GM13977 (cell line): ENCODE data around the gene OR5AP2.
"Not testable (repeated sequence)": the region's sequence is repeated elsewhere in the genome, so short reads cannot be mapped to it uniquely, and the experiment has no call there.

ENCODE experiments used
- DNase-seq: peaks from one replicate; pipeline ENCODE4 v3.0.0; 2012; ENCODE audit warnings: low spot score
- in situ Hi-C: fragments of 300-500 bp; cut with MboI; formaldehyde crosslinking; loops from one replicate; pipeline ENCODE4 v1.12.0; 2022; ENCODE audit warnings: low sequenced_read_pairs, low pct_unique_long_range_greater_than_20kb, mixed read lengths, inconsistent platforms; ENCODE audit not compliant: unreplicated experiment
- TF ChIP-seq, protein P1 (sequence below): IDR thresholded peaks from 2 replicates; pipeline ENCODE4 v1.5.1; 2012; ENCODE audit warnings: mild to moderate bottlenecking, control low read depth; ENCODE audit not compliant: insufficient read depth; ENCODE audit errors: extremely low read depth, missing control alignments

OR5AP2 gene

DNA sequence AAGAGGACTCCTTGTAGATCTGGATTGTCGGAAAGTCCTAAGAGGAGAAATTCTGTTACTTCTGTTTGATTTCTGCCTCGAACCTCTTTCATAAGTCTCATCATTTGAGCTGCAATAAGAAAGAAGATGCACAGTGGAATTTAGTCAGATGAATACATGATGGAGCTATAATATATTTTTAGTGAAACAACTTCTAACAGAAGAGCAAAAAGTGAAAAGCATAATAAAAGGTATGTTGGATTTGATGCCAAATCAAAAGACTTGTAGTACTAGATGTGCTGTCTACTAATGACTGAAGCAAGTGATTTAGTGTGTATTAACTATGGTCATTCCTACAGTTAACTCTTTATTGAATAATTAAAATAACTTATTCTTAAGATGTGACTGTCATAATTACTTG lies at the start of gene OR5AP2:
TSS of gene OR5AP2 (minus strand) at position 101 of the 400 bp plus-strand sequence. CDS start at position 101, 0 bp downstream.
- no peak for DNase-seq
- in situ Hi-C loops, result no loop called here

DNA sequence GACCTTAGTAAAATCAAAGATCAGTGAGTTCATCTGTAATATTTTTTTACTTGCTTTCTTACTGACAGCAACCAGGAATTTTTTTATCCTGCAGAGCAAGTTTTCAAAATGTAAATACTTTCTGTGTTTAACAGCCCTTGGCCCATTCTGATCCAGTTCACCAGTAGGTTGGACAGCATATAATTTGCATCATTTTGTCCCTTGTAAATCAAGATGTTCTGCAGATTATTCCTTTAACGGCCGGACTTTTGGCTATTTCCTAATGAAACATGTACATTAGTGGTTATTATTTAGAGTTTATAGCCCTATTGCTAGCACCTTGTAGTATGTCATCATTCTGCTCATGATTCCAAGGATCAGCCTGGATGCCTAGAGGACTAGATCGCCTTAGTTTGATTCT lies 48.9 kb upstream of the OR5AP2 start:
- in situ Hi-C loops, result loop anchor here (25.0 kb wide), 1 partner anchor 96 kb away; no protein-coding TSS in a partner anchor

More for the DNA sequence above, at the start of gene OR5AP2:
- TF ChIP-seq, protein P1, sequence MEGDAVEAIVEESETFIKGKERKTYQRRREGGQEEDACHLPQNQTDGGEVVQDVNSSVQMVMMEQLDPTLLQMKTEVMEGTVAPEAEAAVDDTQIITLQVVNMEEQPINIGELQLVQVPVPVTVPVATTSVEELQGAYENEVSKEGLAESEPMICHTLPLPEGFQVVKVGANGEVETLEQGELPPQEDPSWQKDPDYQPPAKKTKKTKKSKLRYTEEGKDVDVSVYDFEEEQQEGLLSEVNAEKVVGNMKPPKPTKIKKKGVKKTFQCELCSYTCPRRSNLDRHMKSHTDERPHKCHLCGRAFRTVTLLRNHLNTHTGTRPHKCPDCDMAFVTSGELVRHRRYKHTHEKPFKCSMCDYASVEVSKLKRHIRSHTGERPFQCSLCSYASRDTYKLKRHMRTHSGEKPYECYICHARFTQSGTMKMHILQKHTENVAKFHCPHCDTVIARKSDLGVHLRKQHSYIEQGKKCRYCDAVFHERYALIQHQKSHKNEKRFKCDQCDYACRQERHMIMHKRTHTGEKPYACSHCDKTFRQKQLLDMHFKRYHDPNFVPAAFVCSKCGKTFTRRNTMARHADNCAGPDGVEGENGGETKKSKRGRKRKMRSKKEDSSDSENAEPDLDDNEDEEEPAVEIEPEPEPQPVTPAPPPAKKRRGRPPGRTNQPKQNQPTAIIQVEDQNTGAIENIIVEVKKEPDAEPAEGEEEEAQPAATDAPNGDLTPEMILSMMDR, result no peak

DNA sequence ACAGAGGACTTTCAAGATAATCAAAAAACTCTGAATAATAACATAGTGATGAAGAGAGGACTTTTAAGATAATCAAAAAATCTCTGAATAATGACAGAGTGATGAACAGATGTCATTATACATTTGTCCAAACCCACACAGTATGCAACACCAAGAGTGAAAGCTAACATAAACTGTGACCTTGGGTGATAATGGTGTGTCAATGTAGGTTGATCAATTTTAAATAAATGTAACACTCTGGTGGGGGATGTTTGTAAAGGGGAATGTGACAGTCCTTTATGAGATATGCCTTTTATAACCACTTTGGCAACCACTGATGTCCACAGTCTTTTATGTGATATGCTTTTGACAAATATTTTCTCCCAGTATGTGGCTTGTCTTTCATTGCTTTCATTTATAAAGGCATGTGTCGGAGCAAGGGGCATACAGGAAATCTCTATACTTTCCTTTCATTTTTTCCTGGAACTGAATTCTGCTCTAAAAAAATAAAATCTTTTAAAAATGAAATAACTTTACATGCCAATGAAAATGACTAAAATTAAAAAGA lies 46.4 kb upstream of the OR5AP2 start:
- no peak for DNase-seq
- TF ChIP-seq, protein P1, result no peak
- in situ Hi-C loops, result loop anchor here (25.0 kb wide), 1 partner anchor 99 kb away; no protein-coding TSS in a partner anchor

More for the DNA sequence above, 48.9 kb upstream of the OR5AP2 start:
- DNase-seq, result not testable (repeated sequence)

DNA sequence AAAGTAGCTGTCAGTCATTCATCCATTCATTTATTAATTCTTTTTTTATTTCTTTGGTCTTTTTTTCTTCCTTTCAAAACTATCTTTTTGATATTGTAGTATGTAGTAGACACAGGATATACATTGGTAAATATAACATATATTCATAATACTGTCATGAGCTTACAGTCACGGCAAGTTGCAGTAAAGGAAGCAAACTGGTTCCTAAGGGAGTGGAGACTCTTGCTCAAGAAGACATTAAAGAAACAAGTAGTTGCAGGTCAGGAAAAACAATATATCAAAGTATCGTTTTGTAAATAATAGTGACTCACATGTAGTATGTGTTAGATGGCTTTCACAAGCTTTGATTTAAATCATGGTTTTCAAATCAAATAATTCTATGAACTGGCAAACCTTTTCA lies 28.7 kb upstream of the OR5AP2 start:
- TF ChIP-seq, protein P1, result no peak
- in situ Hi-C loops, result no loop called here

DNA sequence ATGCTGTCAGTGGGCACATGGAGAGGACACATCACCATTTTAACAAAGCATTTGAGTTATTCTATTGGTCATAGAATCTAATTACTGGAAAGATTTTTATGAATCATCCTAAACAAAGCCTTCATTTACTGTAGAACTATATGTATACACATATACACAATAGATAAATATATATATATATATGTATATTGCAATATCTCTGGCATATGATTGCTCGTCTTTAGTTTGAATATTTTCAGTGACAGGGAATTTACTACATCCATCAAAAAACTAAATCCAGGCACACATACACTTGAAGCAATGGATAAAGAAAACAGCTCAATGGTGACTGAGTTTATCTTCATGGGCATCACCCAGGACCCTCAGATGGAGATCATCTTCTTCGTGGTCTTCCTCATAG lies 21.1 kb upstream of the OR5AP2 start, which contains the start of gene OR5AR1:
TSS of gene OR5AR1 (plus strand) at position 301 of the 400 bp plus-strand sequence. CDS start at position 301, 0 bp downstream.
- in situ Hi-C loops, result no loop called here
- TF ChIP-seq, protein P1, result no peak

More for the DNA sequence above, 28.7 kb upstream of the OR5AP2 start:
- DNase-seq, result no peak

DNA sequence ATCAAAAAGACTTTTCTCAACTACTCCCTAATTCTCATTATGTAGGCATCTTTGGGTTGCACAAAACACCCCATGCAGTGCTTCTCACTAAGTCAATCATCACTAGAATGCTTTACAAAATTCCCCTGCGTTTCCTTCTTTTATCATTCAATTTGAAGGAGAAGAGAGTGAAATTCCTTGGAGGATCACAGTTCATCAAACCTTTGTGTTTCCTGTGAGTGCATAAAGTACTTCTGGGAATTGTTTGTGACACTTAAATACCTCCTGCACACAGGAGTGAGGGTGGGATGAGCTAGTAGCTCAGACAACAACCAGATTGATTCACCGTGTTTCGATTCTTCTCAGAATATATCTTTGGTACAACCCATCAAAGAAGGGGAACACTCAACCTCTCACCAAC lies 17.5 kb upstream of the OR5AP2 start:
- DNase-seq, result no peak
- in situ Hi-C loops, result no loop called here
- TF ChIP-seq, protein P1, result no peak

More for the DNA sequence above, 21.1 kb upstream of the OR5AP2 start, which contains the start of gene OR5AR1:
- DNase-seq, result no peak

DNA sequence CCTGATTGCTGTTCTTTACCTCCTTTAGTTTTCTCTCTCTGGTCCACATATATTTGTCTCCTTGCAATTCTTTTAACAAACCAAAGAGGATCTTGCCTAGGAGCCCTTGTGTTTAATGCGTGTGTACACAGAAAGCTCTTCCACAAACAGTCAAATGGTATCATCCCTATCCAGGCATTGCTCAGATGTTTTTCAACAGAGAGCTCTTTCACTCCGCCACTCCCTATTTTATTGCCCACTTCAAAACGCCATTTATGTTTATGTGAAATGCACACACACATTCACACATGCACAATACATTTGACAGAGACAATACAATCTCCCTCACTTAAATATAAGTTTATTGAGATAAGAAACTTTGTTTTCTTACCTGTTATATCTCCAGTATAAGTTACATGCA lies 4.7 kb downstream of the OR5AP2 start:
- in situ Hi-C loops, result no loop called here
- DNase-seq, result no peak
- TF ChIP-seq, protein P1, result no peak
